Measurements from ENCODE around the gene NHLH1. TPM values are rescaled to one million over a fixed set of nuclear protein-coding genes. Genes with fewer than 3 reads are reported as not detected.

NHLH1 gene
- total RNA-seq, 1 donor from 2014 or later, result 0.08 TPM

- Histone ChIP-seq H3K27me3 (ENCODE audit: control insufficient read depth, insufficient read depth, low read length) (no peaks in the 10 kb centered on the region), H3K36me3 (ENCODE audit: control insufficient read depth, insufficient read depth, low read length) (no peaks in the 10 kb centered on the region), H3K4me3 (ENCODE audit: low read depth, low read length) (no peak overlapping the region)
- TF ChIP-seq CTCF (IDR thresholded peaks at IDR 0.05; ENCODE audit: insufficient read depth, low read length, poor library complexity, severe bottlenecking), result no peak
- DNase-seq (ENCODE audit: low read depth), result no peak
These were observed 38.5 kb downstream of the NHLH1 start for GRCh38 chr1:160405331-160405877.

GRCh38 chr1:160406131-160406968 is 39.5 kb downstream of the NHLH1 start:
- H3K36me3 ChIP-seq (ENCODE audit: control insufficient read depth, insufficient read depth, low read length), result no peaks in the 10 kb centered on the region
- no peaks in the 10 kb centered on the region for H3K27me3 ChIP-seq (ENCODE audit: control insufficient read depth, insufficient read depth, low read length)
- H3K4me3 ChIP-seq (ENCODE audit: low read depth, low read length), result no peak overlapping the region
- no peak for DNase-seq (ENCODE audit: low read depth)
- no peak for TF ChIP-seq CTCF (IDR thresholded peaks at IDR 0.05; ENCODE audit: insufficient read depth, low read length, poor library complexity, severe bottlenecking)

GRCh38 chr1:160407839-160408801 is 41.2 kb downstream of the NHLH1 start:
- no peaks in the 10 kb centered on the region for H3K36me3 ChIP-seq (ENCODE audit: control insufficient read depth, insufficient read depth, low read length)
- no peaks in the 10 kb centered on the region for H3K27me3 ChIP-seq (ENCODE audit: control insufficient read depth, insufficient read depth, low read length)
- no peak for TF ChIP-seq CTCF (IDR thresholded peaks at IDR 0.05; ENCODE audit: insufficient read depth, low read length, poor library complexity, severe bottlenecking)
- no peak overlapping the region for H3K4me3 ChIP-seq (ENCODE audit: low read depth, low read length)
- DNase-seq (ENCODE audit: low read depth), result no peak

- no peaks in the 10 kb centered on the region for H3K27me3 ChIP-seq (ENCODE audit: control insufficient read depth, insufficient read depth, low read length)
- no peak for DNase-seq (ENCODE audit: low read depth)
- no peak for TF ChIP-seq CTCF (IDR thresholded peaks at IDR 0.05; ENCODE audit: insufficient read depth, low read length, poor library complexity, severe bottlenecking)
- no peak overlapping the region for H3K4me3 ChIP-seq (ENCODE audit: low read depth, low read length)
- H3K36me3 ChIP-seq (ENCODE audit: control insufficient read depth, insufficient read depth, low read length), result no peaks in the 10 kb centered on the region
These were observed 42.0 kb downstream of the NHLH1 start for GRCh38 chr1:160408864-160409263.

- Histone ChIP-seq H3K27me3 (ENCODE audit: control insufficient read depth, insufficient read depth, low read length) (no peaks in the 10 kb centered on the region), H3K4me3 (ENCODE audit: low read depth, low read length) (no peak overlapping the region), H3K36me3 (ENCODE audit: control insufficient read depth, insufficient read depth, low read length) (no peaks in the 10 kb centered on the region)
- no peak for TF ChIP-seq CTCF (IDR thresholded peaks at IDR 0.05; ENCODE audit: insufficient read depth, low read length, poor library complexity, severe bottlenecking)
- DNase-seq (ENCODE audit: low read depth), result no peak
These were observed 42.6 kb downstream of the NHLH1 start for GRCh38 chr1:160409486-160409885.

All from kidney epithelial cell (primary cell).